GM19463 (cell line): ENCODE measurements around the gene GRID2IP.
A peak's percentile ranks its signal among the peaks of the same experiment; 100 is the strongest.

ENCODE experiments used
- ATAC-seq: cut with Tn5 transposase; IDR thresholded peaks from one replicate; pipeline ENCODE4 v1.9.1; 2021; ENCODE audit warnings: mild to moderate bottlenecking, moderate library complexity; ENCODE audit not compliant: unreplicated experiment

Gene GRID2IP

GRCh38 chr7:6528401-6529130 lies 22.7 kb downstream of the GRID2IP start:
- no peak for ATAC-seq

- no peak for ATAC-seq
Observed at GRCh38 chr7:6526997-6527378, 24.3 kb downstream of the GRID2IP start.

GRCh38 chr7:6520163-6520981 lies 30.9 kb downstream of the GRID2IP start:
- no peak for ATAC-seq

GRCh38 chr7:6516387-6516983 lies 34.8 kb downstream of the GRID2IP start:
- ATAC-seq, result peak; percentile 83

- no peak for ATAC-seq
Observed at GRCh38 chr7:6513541-6513940, 37.7 kb downstream of the GRID2IP start.

GRCh38 chr7:6512892-6513291 lies 38.4 kb downstream of the GRID2IP start:
- no peak for ATAC-seq

GRCh38 chr7:6510476-6511133 lies 40.7 kb downstream of the GRID2IP start:
- ATAC-seq, result no peak

GRCh38 chr7:6508950-6509349 lies 42.3 kb downstream of the GRID2IP start:
- ATAC-seq, result no peak

GRCh38 chr7:6508539-6508938 lies 42.7 kb downstream of the GRID2IP start:
- no peak for ATAC-seq

GRCh38 chr7:6507906-6508305 lies 43.4 kb downstream of the GRID2IP start:
- ATAC-seq, result no peak

- ATAC-seq, result no peak
Observed at GRCh38 chr7:6505685-6506559, 45.3 kb downstream of the GRID2IP start.

- no peak for ATAC-seq
Observed at GRCh38 chr7:6504996-6505395, 46.3 kb downstream of the GRID2IP start.

GRCh38 chr7:6502886-6503285 lies 48.4 kb downstream of the GRID2IP start:
- ATAC-seq, result no peak

- ATAC-seq, result no peak
Observed at GRCh38 chr7:6501586-6502564, 49.4 kb downstream of the GRID2IP start.

- ATAC-seq, result no peak
Observed at GRCh38 chr7:6500691-6501090, 50.6 kb downstream of the GRID2IP start.

- no peak for ATAC-seq
Observed at GRCh38 chr7:6497994-6498393, 53.3 kb downstream of the GRID2IP start.

- no peak for ATAC-seq
Observed at GRCh38 chr7:6497637-6497905, 53.7 kb downstream of the GRID2IP start.

- ATAC-seq, result no peak
Observed at GRCh38 chr7:6496842-6497636, 54.2 kb downstream of the GRID2IP start.
